Endothelial cell of umbilical vein (primary cell): Measurements from ENCODE around the gene PRPH. TPM values are rescaled to one million over a fixed set of nuclear protein-coding genes. Genes with fewer than 3 reads are reported as not detected.

ENCODE experiments used
- BruUV-seq: library from RNA; stranded (reverse); fragments of 400-500 nt; replicated peaks from 2 replicates; lab custom pipeline; 2021; lab: Mats Ljungman, UMichigan
- CTCF ChIA-PET: fragments of 300-600, 350-600 bp; sonication (Branson Sonifier 250); formaldehyde crosslinking; loops from one replicate; lab custom pipeline; 2021; ENCODE audit warnings: antibody characterized with exemption, inconsistent platforms; lab: Charles Lee
- POLR2A ChIA-PET: fragments of 300-600, 350-600 bp; sonication (Branson Sonifier 250); formaldehyde crosslinking; loops from one replicate; lab custom pipeline; 2021; ENCODE audit warnings: antibody characterized with exemption, inconsistent platforms; lab: Charles Lee
- DNase-seq: peaks from one replicate; pipeline ENCODE4 v3.0.0-alpha.2; 2011; ENCODE audit warnings: low read depth, low spot score
- FAIRE-seq: peaks from 2 replicates; lab custom pipeline; 2011; peaks lifted over from hg19 to GRCh38; lab: Jason Lieb, UNC
- H2AFZ ChIP-seq: 2 replicates; pipeline ENCODE4 v1.6.0; 2012; ENCODE audit warnings: low read depth, low read length, control low read depth, inconsistent platforms
- H3K27ac ChIP-seq: 2 replicates; pipeline ENCODE4 v1.5.1; 2011; ENCODE audit warnings: low read depth, mild to moderate bottlenecking, control low read depth, low read length, moderate library complexity; ENCODE audit not compliant: insufficient read depth
- H3K27me3 ChIP-seq, 2 experiments: 2 replicates each; pipeline versions ENCODE4 v1.6.0 to v1.6.1; 2011; ENCODE audit warnings: low read length in 2 of 2, mixed read lengths in 1 of 2; ENCODE audit not compliant: control insufficient read depth in 2 of 2, insufficient read depth in 2 of 2
- H3K36me3 ChIP-seq, 2 experiments: 2 replicates in 1 of 2; 3 replicates in 1 of 2; pipeline ENCODE4 v1.5.1; 2011; ENCODE audit warnings: low read length in 2 of 2, mild to moderate bottlenecking in 1 of 2, moderate library complexity in 1 of 2; ENCODE audit not compliant: control insufficient read depth in 2 of 2, insufficient read depth in 2 of 2; ENCODE audit errors: extremely low read depth in 1 of 2
- H3K4me1 ChIP-seq: 3 replicates; pipeline ENCODE4 v1.5.1; 2011; ENCODE audit warnings: mild to moderate bottlenecking, low read length; ENCODE audit not compliant: control insufficient read depth, insufficient read depth; ENCODE audit errors: extremely low read depth
- H3K4me2 ChIP-seq: 2 replicates; pipeline ENCODE4 v1.6.1; 2011; ENCODE audit warnings: low read length, control low read depth, mixed read lengths; ENCODE audit not compliant: insufficient read depth
- H3K4me3 ChIP-seq, 3 experiments: fragments of 200-600 bp in 1 of 3; sonication (generic), shearing (Covaris generic) in 1 of 3; replicated peaks in 1 of 3; 2 replicates each; pipeline ENCODE4 v1.5.1; 2011 to 2016; ENCODE audit warnings: control low read depth in 3 of 3, low read length in 3 of 3, mild to moderate bottlenecking in 2 of 3, inconsistent platforms in 1 of 3, low read depth in 1 of 3, moderate library complexity in 1 of 3; ENCODE audit not compliant: insufficient read depth in 1 of 3
- H3K79me2 ChIP-seq: 2 replicates; pipeline ENCODE4 v1.6.0; 2012; ENCODE audit warnings: low read length, inconsistent platforms; ENCODE audit not compliant: control insufficient read depth, insufficient read depth
- H3K9ac ChIP-seq: replicated peaks from 2 replicates; pipeline ENCODE3; 2011; ENCODE audit warnings: low read length, control low read depth; ENCODE audit not compliant: insufficient read depth; ENCODE audit errors: extremely low read depth
- H3K9me1 ChIP-seq: replicated peaks from 3 replicates; pipeline ENCODE4 v1.6.0; 2011; ENCODE audit warnings: mild to moderate bottlenecking, low read length; ENCODE audit not compliant: control insufficient read depth, insufficient read depth; ENCODE audit errors: extremely low read depth
- H3K9me3 ChIP-seq: replicated peaks from 2 replicates; pipeline ENCODE4 v1.5.1; 2012; ENCODE audit warnings: low read length, inconsistent platforms; ENCODE audit not compliant: control insufficient read depth, insufficient read depth
- H4K20me1 ChIP-seq: replicated peaks from 2 replicates; pipeline ENCODE3; 2011; ENCODE audit warnings: mild to moderate bottlenecking, low read length; ENCODE audit not compliant: control insufficient read depth, insufficient read depth; ENCODE audit errors: extremely low read depth
- CTCF ChIP-seq, 2 donors: IDR thresholded peaks; 1 replicate in 1 of 2; 2 replicates in 1 of 2; pipeline ENCODE4 v1.5.1; 2011; ENCODE audit warnings: low read length in 2 of 2, mild to moderate bottlenecking in 2 of 2, moderate library complexity in 2 of 2, control low read depth in 1 of 2, inconsistent platforms in 1 of 2, low read depth in 1 of 2; ENCODE audit not compliant: insufficient read depth in 1 of 2; ENCODE audit errors: extremely low read depth in 1 of 2
- EZH2 ChIP-seq: IDR thresholded peaks from 2 replicates; pipeline ENCODE4 v1.6.1; 2012; ENCODE audit warnings: borderline replicate concordance, low read depth, mild to moderate bottlenecking, moderate library complexity, low read length, inconsistent platforms; ENCODE audit not compliant: severe bottlenecking
- FOS ChIP-seq: IDR thresholded peaks from 2 replicates; pipeline ENCODE4 v1.6.1; 2011; ENCODE audit warnings: mild to moderate bottlenecking, low read length, moderate library complexity, borderline replicate concordance; ENCODE audit not compliant: insufficient read depth
- GATA2 ChIP-seq: IDR thresholded peaks from 2 replicates; pipeline ENCODE4 v1.7.0; 2011; ENCODE audit warnings: low read depth, mild to moderate bottlenecking, moderate library complexity, mixed read lengths, low read length; ENCODE audit not compliant: insufficient read length, insufficient read depth
- JUN ChIP-seq: IDR thresholded peaks from 2 replicates; pipeline ENCODE4 v1.6.1; 2011; ENCODE audit warnings: borderline replicate concordance, low read depth; ENCODE audit not compliant: insufficient read length, insufficient read depth
- MYC ChIP-seq: IDR thresholded peaks from one replicate; pipeline ENCODE4 v1.6.1; 2011; ENCODE audit warnings: mild to moderate bottlenecking, low read depth, low read length
- POLR2A ChIP-seq: IDR thresholded peaks from 2 replicates; pipeline ENCODE4 v1.6.1; 2012; ENCODE audit warnings: low read depth, mild to moderate bottlenecking, control low read depth, low read length
- POLR2AphosphoS5 ChIP-seq: IDR thresholded peaks from 2 replicates; pipeline ENCODE4 v1.6.1; 2012; ENCODE audit warnings: low read depth, mild to moderate bottlenecking, control low read depth, low read length, moderate library complexity; ENCODE audit not compliant: insufficient read depth
- dilution Hi-C: fragments of 300-500 bp; cut with MboI; formaldehyde crosslinking; loops from one replicate; pipeline ENCODE4 v1.15.0; 2019; ENCODE audit warnings: low sequenced_read_pairs; ENCODE audit not compliant: extremely low pct_ligation_motif_present
- intact Hi-C: fragments of 100-400 bp; cut with micrococcal nuclease; formaldehyde crosslinking; loops from one replicate; pipeline ENCODE4 v1.10.0; 2022
- polyA plus RNA-seq, 4 experiments: library from polyadenylated mRNA; depleted of rRNA in 3 of 4; stranded (reverse) in 3 of 4; unstranded in 1 of 4; fragments of >200 nt; gene quantifications; 2 replicates each; pipeline versions ENCODE4 v1.2.1 to v1.2.3, GENCODE V29; 2011 to 2012; ENCODE audit warnings: missing spikeins in 1 of 4
- total RNA-seq: library from RNA; stranded (reverse); gene quantifications from 2 replicates; pipeline ENCODE4 v1.2.3, GENCODE V29; 2021
- TF ChIP-seq, protein P1 (sequence below): IDR thresholded peaks from 2 replicates; pipeline ENCODE4 v1.6.1; 2011; ENCODE audit not compliant: insufficient read depth, insufficient read length

PRPH gene
- total and polyA plus RNA-seq, 2 donors (not counting 3 experiments of a cell fraction or from before 2014, with no cell fraction given): not detected

DNA sequence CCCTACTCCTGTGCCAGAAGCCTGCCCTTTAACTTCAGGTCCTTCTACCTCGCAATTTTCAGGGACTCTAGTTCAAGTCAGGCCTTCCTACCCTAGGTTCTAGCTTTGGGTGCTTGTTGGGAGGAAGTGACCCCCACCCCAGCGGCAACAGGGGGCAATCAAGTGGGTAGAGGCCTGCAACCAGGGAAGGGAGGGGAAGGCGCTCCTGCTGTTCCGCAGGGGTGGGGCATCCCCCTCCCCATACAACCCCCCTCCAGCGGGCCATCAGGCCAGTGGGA is 204 bp upstream of the PRPH start:
- dilution Hi-C loops (no loop called here), intact Hi-C loops (no loop called here)
- Histone ChIP-seq H3K79me2 (no peaks in the 10 kb centered on the region), H3K27ac (no peak overlapping the region), H2AFZ (no peak overlapping the region), H3K9me1 (no peaks in the 10 kb centered on the region), H3K4me2 (no peak overlapping the region), H3K4me3 (no peak overlapping the region), H3K9ac (no peak overlapping the region), H3K27me3 (peaks cover 32 to 42% of the 10 kb centered on the region in 2 experiments), H3K4me1 (peaks cover 3% of the 10 kb centered on the region), H3K36me3 (no peaks in the 10 kb centered on the region), H4K20me1 (no peaks in the 10 kb centered on the region), H3K9me3 (no peaks in the 10 kb centered on the region)
- FAIRE-seq (no peak), DNase-seq (no peak)
- ChIA-PET POLR2A (interaction anchor here (0.5 to 1.1 kb wide), 3 partner anchors 50 to 217 kb away, joined by 3 to 4 read pairs (median 3); partner anchors contain the start of gene SPATS2), CTCF (interaction anchor here (0.8 to 12.9 kb wide), 15 partner anchors 8 to 316 kb away, joined by 3 to 173 read pairs (median 4); partner anchors contain the start of gene DNAJC22)
- no TSS peak for BruUV-seq
- TF ChIP-seq POLR2A (no peak), GATA2 (no peak), EZH2 (no peak), POLR2AphosphoS5 (no peak), JUN (no peak), CTCF (IDR thresholded peaks at IDR 0.05; ENCODE audit: extremely low read depth in 1 of 2, insufficient read depth in 1 of 2, low read depth in 1 of 2, low read length in 2 of 2) (no peak), MYC (no peak), FOS (no peak)
- TF ChIP-seq, protein P1, sequence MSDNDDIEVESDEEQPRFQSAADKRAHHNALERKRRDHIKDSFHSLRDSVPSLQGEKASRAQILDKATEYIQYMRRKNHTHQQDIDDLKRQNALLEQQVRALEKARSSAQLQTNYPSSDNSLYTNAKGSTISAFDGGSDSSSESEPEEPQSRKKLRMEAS: no peak
